K562 (cell line): ENCODE data around the gene PALM3. TPM values are rescaled to one million over a fixed set of nuclear protein-coding genes. Genes with fewer than 3 reads are reported as not detected.
A peak's percentile ranks its signal among the peaks of the same experiment; 100 is the strongest.

Experiments used
- ATAC-seq: fragments of 200-7000 bp; cut with Tn5 transposase; 3 replicates; pipeline ENCODE4 v1.9.1; 2020; ENCODE audit warnings: moderate library complexity
- BruUV-seq: library from RNA; stranded (reverse); fragments of 400-500 nt; replicated peaks from 2 replicates; lab custom pipeline; 2021; lab: Mats Ljungman, UMichigan
- CTCF ChIA-PET: fragments of 300-600 bp; formaldehyde crosslinking; extraction: SDS; loops from one replicate; lab custom pipeline; 2021; ENCODE audit warnings: low intra/inter-chr PET ratio; lab: Yijun Ruan, JAX
- POLR2A ChIA-PET: fragments of 300-600, 350-650 bp; sonication (Branson Sonifier 250); formaldehyde crosslinking; extraction: SDS; loops from one replicate; lab custom pipeline; 2021; ENCODE audit warnings: antibody characterized with exemption, inconsistent platforms; lab: Yijun Ruan, JAX
- DNase-seq, 4 experiments: peaks; one replicate each; pipeline versions ENCODE4 v3.0.0 to v3.0.0-alpha.2; 2011 to 2018; ENCODE audit warnings: low spot score in 3 of 4, mixed read lengths in 3 of 4; ENCODE audit errors: extremely low read depth in 1 of 4
- FAIRE-seq: peaks from 2 replicates; lab custom pipeline; 2011; peaks lifted over from hg19 to GRCh38; lab: Jason Lieb, UNC
- H2AFZ ChIP-seq: 2 replicates; pipeline ENCODE4 v1.6.0; 2011; ENCODE audit warnings: low read depth, low read length, control low read depth, inconsistent platforms
- H3K27ac ChIP-seq: fragments of 200-600 bp; 3 replicates; pipeline ENCODE4 v1.8.0; 2011; ENCODE audit warnings: low read depth, mild to moderate bottlenecking, control low read depth, inconsistent platforms, low read length, moderate library complexity, mixed read lengths; ENCODE audit errors: extremely low read depth
- H3K27me3 ChIP-seq, 2 experiments: fragments of 300-600 bp in 1 of 2; 2 replicates in 1 of 2; 3 replicates in 1 of 2; pipeline versions ENCODE4 v1.6.0 to v1.8.0; 2011; ENCODE audit warnings: inconsistent platforms in 2 of 2, low read length in 2 of 2, mild to moderate bottlenecking in 1 of 2, mixed read lengths in 1 of 2, moderate library complexity in 1 of 2; ENCODE audit not compliant: control insufficient read depth in 2 of 2, insufficient read depth in 2 of 2
- H3K36me3 ChIP-seq: fragments of 300-600 bp; 3 replicates; pipeline ENCODE4 v1.8.0; 2011; ENCODE audit warnings: mild to moderate bottlenecking, low read length, inconsistent platforms; ENCODE audit not compliant: control insufficient read depth, insufficient read depth
- H3K4me1 ChIP-seq, 2 experiments: fragments of 200-600 bp in 1 of 2; replicated peaks in 1 of 2; 2 replicates in 1 of 2; 3 replicates in 1 of 2; pipeline versions ENCODE4 v1.5.1 to v1.8.0; 2011; ENCODE audit warnings: inconsistent platforms in 2 of 2, low read length in 2 of 2, mild to moderate bottlenecking in 1 of 2, mixed read lengths in 1 of 2, moderate library complexity in 1 of 2; ENCODE audit not compliant: control insufficient read depth in 2 of 2, insufficient read depth in 2 of 2
- H3K4me2 ChIP-seq: 2 replicates; pipeline ENCODE4 v1.6.1; 2011; ENCODE audit warnings: low read length, control low read depth, inconsistent platforms, mixed read lengths; ENCODE audit not compliant: insufficient read depth
- H3K4me3 ChIP-seq: fragments of 200-600 bp; sonication (generic), shearing (Covaris generic); 2 replicates; pipeline ENCODE4 v1.5.1; 2016; ENCODE audit warnings: control low read depth, inconsistent platforms
- H3K79me2 ChIP-seq: fragments of 200-600 bp; 3 replicates; pipeline ENCODE4 v1.8.0; 2011; ENCODE audit warnings: low read length, inconsistent platforms; ENCODE audit not compliant: control insufficient read depth, insufficient read depth
- H3K9ac ChIP-seq, 2 experiments: 2 replicates each; pipeline versions ENCODE4 v1.6.0 to v1.6.1; 2011; ENCODE audit warnings: low read depth in 2 of 2, low read length in 2 of 2, control low read depth in 1 of 2, inconsistent platforms in 1 of 2, mild to moderate bottlenecking in 1 of 2, mixed read lengths in 1 of 2; ENCODE audit not compliant: insufficient read depth in 1 of 2
- H3K9me1 ChIP-seq: one replicate; pipeline ENCODE4 v1.6.0; 2011; ENCODE audit warnings: inconsistent platforms, mild to moderate bottlenecking, low read length, moderate library complexity; ENCODE audit not compliant: control insufficient read depth, insufficient read depth
- H3K9me3 ChIP-seq: replicated peaks from 2 replicates; pipeline ENCODE4 v1.5.1; 2011; ENCODE audit warnings: low read depth, low read length, inconsistent platforms; ENCODE audit not compliant: control insufficient read depth, insufficient read depth
- H4K20me1 ChIP-seq: replicated peaks from 2 replicates; pipeline ENCODE4 v1.6.1; 2011; ENCODE audit warnings: low read length, inconsistent platforms, mixed read lengths; ENCODE audit not compliant: control insufficient read depth, insufficient read depth
- ETV1 ChIP-seq: fragments of 450-650 bp; conservative IDR thresholded peaks from 2 replicates; pipeline ENCODE4 v1.6.1; 2016; ENCODE audit warnings: missing genetic modification characterization, control low read depth, low read depth, missing compliant biosample characterization
- MAZ ChIP-seq, 2 experiments: fragments of 450-650 bp in 1 of 2; sonication (generic) in 1 of 2; formaldehyde crosslinking; IDR thresholded peaks in 1 of 2; conservative IDR thresholded peaks in 1 of 2; 2 replicates each; pipeline versions ENCODE4 v1.4.0 to v1.5.0; 2020; ENCODE audit warnings: mild to moderate bottlenecking in 1 of 2, missing genetic modification reagents in 1 of 2
- PCBP1 ChIP-seq: fragments of 200-400 bp; formaldehyde crosslinking; IDR thresholded peaks from 2 replicates; pipeline ENCODE4 v1.6.1; 2018; ENCODE audit warnings: mild to moderate bottlenecking, low read depth, low read length; ENCODE audit not compliant: poor library complexity, severe bottlenecking
- WGBS: fragments of 100-300 bp; shearing (Covaris generic); methylation state at CpG from one replicate; pipeline ENCODE4 v1.1.6; 2016; ENCODE audit warnings: low coverage, mixed read lengths; ENCODE audit not compliant: insufficient coverage; ENCODE audit errors: missing lambda C conversion rate; 5-methylcytosine and 5-hydroxymethylcytosine counted together
- in situ Hi-C: fragments of 300-500 bp; cut with MboI; formaldehyde crosslinking; loops from 4 replicates; pipeline ENCODE4 v1.15.0; 2018; ENCODE audit warnings: inconsistent platforms, mixed read lengths
- intact Hi-C: fragments of 100-400 bp; cut with micrococcal nuclease; formaldehyde crosslinking; loops from 2 replicates; pipeline ENCODE4 v1.14.2; 2022
- polyA plus RNA-seq, 8 experiments: library from polyadenylated mRNA; depleted of rRNA in 4 of 8; stranded (reverse) in 5 of 8; unstranded in 3 of 8; fragments of >200 nt; fragmentation: Nextera tagmentation in 2 of 8; fragmentation: Illumina TruSeq in 1 of 8; extraction: Ambion mirVana in 2 of 8; extraction: Trizol in 1 of 8; gene quantifications; 2 replicates each; pipeline versions ENCODE4 v1.2.1 to v1.2.3, GENCODE V29; 2011 to 2014; ENCODE audit warnings: inconsistent platforms in 1 of 8, missing spikeins in 1 of 8
- total RNA-seq, 7 experiments: library from RNA; depleted of rRNA in 6 of 7; stranded (reverse); fragments of >200 nt in 6 of 7; fragmentation: Illumina TruSeq in 2 of 7; extraction: Trizol in 2 of 7; gene quantifications; 2 replicates each; pipeline versions ENCODE4 v1.2.1 to v1.2.3, GENCODE V29; 2011 to 2021; ENCODE audit warnings: low replicate concordance in 1 of 7
- TF ChIP-seq, protein P1 (sequence below): fragments of 250-450 bp; sonication (Bioruptor Pico); IDR thresholded peaks from 2 replicates; pipeline ENCODE4 v1.5.0; 2020; ENCODE audit warnings: mild to moderate bottlenecking, borderline replicate concordance
- TF ChIP-seq, protein P2 (sequence below): sonication (generic); formaldehyde crosslinking; IDR thresholded peaks from 2 replicates; pipeline ENCODE4 v1.8.1; 2023; ENCODE audit warnings: mild to moderate bottlenecking, missing genetic modification reagents

PALM3 gene
- total and polyA plus RNA-seq, 9 of the 15 experiments (the other 6 are each of a cell fraction or from before 2014, with no cell fraction given): 0.07 to 9.3 (median 3.3) TPM

DNA sequence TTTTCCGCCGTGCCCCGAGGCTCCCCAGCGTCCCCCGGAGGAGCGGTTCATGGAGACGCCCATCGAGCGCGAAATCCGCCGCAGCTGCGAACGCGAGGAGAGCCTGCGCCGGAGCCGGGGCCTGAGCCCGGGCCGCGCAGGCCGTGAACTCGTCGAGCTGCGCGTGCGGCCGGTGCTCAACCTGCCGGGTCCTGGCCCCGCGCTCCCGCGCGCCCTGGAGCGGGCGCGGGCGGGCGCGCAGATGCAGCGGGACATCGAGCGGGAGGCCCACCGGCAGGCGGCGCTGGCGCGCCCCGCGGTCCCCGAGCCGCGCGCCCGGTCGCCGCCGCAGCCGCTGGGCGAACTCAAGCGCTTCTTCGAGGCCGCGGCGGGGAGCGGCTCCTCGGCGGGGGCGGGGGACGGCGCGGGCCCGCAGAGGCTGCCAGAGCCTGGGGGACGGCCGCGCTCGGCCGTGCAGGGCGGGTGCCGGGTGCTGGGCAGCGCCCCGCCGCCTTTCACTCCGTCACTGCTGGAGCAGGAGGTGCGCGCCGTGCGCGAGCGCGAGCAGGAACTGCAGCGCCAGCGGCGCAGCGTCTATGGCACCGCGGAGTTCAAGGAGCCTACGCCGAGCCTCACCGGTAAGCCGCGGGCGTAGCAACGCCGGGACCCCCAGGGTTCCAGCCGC lies 11.5 kb upstream of the PALM3 start (continued):
- TF ChIP-seq ETV1 (tag) (no peak), PCBP1 (peak; percentile 14)

- WGBS: 12% methylated on average over 25 of the region's 51 CpGs
- H2AFZ ChIP-seq: peak within 1 kb of the TSS; percentile 95
- ChIA-PET CTCF (interaction anchor here (0.6 to 3.7 kb wide), 7 partner anchors 17 to 1505 kb away, joined by 3 to 39 read pairs (median 3); no protein-coding TSS in a partner anchor), POLR2A (interaction anchor here (0.5 kb wide), 2 partner anchors 104 to 444 kb away, joined by 3 to 4 read pairs; no protein-coding TSS in a partner anchor)
- FAIRE-seq (no peak), DNase-seq (peak in 3 of 4 experiments; percentile 40 to 68 (median 62)), ATAC-seq (peak; percentile 43)
- H3K9ac ChIP-seq: peak within 1 kb of the TSS; percentile 69 to 97
- BruUV-seq: no TSS peak
- peak within 1 kb of the TSS; percentile 55 for H3K4me3 ChIP-seq
- peak within 1 kb of the TSS; percentile 82 for H3K4me2 ChIP-seq
- no peaks in the 10 kb centered on the region for H4K20me1 ChIP-seq
- peaks cover 19% of the 10 kb centered on the region for H3K79me2 ChIP-seq
- H3K27ac ChIP-seq: peak within 1 kb of the TSS; percentile 68
- H3K9me1 ChIP-seq: no peaks in the 10 kb centered on the region
- peaks cover 9 to 48% of the 10 kb centered on the region in 2 experiments; a peak in 4 of 5 replicates for H3K4me1 ChIP-seq
- no peaks in the 10 kb centered on the region for H3K9me3 ChIP-seq
- no peaks in the 10 kb centered on the region for H3K27me3 ChIP-seq
- no peaks in the 10 kb centered on the region for H3K36me3 ChIP-seq
- intact Hi-C loops: no loop called here
- in situ Hi-C loops: loop anchor here (5.0 to 25.0 kb wide), 2 partner anchors 190 to 485 kb away; no protein-coding TSS in a partner anchor
- TF ChIP-seq MAZ (CRISPR knock-in tag; conservative IDR thresholded peaks at IDR 0.05 in 1 of 2, IDR thresholded peaks at IDR 0.05 in 1 of 2): peak in 1 of 2 experiments; percentile 22; a peak in 1 of 4 replicates
- TF ChIP-seq, protein P1, sequence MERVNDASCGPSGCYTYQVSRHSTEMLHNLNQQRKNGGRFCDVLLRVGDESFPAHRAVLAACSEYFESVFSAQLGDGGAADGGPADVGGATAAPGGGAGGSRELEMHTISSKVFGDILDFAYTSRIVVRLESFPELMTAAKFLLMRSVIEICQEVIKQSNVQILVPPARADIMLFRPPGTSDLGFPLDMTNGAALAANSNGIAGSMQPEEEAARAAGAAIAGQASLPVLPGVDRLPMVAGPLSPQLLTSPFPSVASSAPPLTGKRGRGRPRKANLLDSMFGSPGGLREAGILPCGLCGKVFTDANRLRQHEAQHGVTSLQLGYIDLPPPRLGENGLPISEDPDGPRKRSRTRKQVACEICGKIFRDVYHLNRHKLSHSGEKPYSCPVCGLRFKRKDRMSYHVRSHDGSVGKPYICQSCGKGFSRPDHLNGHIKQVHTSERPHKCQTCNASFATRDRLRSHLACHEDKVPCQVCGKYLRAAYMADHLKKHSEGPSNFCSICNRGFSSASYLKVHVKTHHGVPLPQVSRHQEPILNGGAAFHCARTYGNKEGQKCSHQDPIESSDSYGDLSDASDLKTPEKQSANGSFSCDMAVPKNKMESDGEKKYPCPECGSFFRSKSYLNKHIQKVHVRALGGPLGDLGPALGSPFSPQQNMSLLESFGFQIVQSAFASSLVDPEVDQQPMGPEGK (CRISPR knock-in tag): no peak
- TF ChIP-seq, protein P2, sequence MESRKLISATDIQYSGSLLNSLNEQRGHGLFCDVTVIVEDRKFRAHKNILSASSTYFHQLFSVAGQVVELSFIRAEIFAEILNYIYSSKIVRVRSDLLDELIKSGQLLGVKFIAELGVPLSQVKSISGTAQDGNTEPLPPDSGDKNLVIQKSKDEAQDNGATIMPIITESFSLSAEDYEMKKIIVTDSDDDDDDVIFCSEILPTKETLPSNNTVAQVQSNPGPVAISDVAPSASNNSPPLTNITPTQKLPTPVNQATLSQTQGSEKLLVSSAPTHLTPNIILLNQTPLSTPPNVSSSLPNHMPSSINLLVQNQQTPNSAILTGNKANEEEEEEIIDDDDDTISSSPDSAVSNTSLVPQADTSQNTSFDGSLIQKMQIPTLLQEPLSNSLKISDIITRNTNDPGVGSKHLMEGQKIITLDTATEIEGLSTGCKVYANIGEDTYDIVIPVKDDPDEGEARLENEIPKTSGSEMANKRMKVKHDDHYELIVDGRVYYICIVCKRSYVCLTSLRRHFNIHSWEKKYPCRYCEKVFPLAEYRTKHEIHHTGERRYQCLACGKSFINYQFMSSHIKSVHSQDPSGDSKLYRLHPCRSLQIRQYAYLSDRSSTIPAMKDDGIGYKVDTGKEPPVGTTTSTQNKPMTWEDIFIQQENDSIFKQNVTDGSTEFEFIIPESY (CRISPR knock-in tag): peak; percentile 40; the same call in 1 of the 2 replicates
Observed at GRCh38 chr19:14072535-14073260, 10.8 kb upstream of the PALM3 start, which contains the start of gene MISP3. MISP3 (plus strand) TSS chr19:14072786; CDS start chr19:14073310, 524 bp downstream.
